ENCODE results near the gene TIGD1. TPM values are rescaled to one million over a fixed set of nuclear protein-coding genes. Genes with fewer than 3 reads are reported as not detected.

TIGD1 gene
- total RNA-seq, 4 donors from 2014 or later, result 4.6 to 16.3 (median 7.9) TPM

DNA sequence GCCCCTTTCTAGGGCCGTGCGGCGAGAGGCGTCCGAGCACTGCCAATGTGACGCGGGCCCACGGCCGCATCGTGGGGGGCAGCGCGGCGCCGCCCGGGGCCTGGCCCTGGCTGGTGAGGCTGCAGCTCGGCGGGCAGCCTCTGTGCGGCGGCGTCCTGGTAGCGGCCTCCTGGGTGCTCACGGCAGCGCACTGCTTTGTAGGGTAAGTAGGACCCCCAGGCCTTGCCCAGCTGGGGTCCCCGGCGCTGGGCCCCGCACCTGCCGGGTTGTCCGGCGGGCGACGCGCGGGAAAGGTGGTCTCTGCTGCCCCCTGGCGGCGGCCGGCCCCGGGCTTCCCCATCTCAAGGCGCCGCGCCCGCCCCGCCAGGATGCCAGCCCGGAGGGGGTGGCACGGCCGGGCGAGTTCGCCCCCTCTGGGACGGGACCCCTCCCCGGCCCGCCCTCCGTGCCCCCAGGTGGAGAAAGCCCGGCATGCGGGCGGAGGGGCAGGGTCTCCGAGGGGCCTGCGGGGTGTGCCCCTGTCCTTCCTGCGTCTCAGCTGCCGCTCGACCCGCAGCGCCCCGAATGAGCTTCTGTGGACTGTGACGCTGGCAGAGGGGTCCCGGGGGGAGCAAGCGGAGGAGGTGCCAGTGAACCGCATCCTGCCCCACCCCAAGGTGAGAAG, 28.3 kb downstream of the TIGD1 start:
- H3K27ac ChIP-seq, result no peak overlapping the region
- peaks cover 86% of the 10 kb centered on the region for H3K27me3 ChIP-seq
- TF ChIP-seq POLR2AphosphoS5 (IDR thresholded peaks at IDR 0.05), result no peak
- TF ChIP-seq POLR2A (IDR thresholded peaks at IDR 0.05), result no peak
- TF ChIP-seq EP300 (IDR thresholded peaks at IDR 0.05), result no peak
- TF ChIP-seq, protein P1, sequence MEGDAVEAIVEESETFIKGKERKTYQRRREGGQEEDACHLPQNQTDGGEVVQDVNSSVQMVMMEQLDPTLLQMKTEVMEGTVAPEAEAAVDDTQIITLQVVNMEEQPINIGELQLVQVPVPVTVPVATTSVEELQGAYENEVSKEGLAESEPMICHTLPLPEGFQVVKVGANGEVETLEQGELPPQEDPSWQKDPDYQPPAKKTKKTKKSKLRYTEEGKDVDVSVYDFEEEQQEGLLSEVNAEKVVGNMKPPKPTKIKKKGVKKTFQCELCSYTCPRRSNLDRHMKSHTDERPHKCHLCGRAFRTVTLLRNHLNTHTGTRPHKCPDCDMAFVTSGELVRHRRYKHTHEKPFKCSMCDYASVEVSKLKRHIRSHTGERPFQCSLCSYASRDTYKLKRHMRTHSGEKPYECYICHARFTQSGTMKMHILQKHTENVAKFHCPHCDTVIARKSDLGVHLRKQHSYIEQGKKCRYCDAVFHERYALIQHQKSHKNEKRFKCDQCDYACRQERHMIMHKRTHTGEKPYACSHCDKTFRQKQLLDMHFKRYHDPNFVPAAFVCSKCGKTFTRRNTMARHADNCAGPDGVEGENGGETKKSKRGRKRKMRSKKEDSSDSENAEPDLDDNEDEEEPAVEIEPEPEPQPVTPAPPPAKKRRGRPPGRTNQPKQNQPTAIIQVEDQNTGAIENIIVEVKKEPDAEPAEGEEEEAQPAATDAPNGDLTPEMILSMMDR (IDR thresholded peaks at IDR 0.05), result peak in 1 of 2 donors; percentile 96
- no CpG with 5 or more reads among the region's 66 CpGs for WGBS
- no peaks in the 10 kb centered on the region for H3K36me3 ChIP-seq
- no peak for DNase-seq (ENCODE audit: low spot score in 2 of 2)
- peak overlapping the region; percentile 28 for H3K4me3 ChIP-seq
- H3K4me1 ChIP-seq, result peaks cover 35% of the 10 kb centered on the region
- no peaks in the 10 kb centered on the region for H3K9me3 ChIP-seq

DNA sequence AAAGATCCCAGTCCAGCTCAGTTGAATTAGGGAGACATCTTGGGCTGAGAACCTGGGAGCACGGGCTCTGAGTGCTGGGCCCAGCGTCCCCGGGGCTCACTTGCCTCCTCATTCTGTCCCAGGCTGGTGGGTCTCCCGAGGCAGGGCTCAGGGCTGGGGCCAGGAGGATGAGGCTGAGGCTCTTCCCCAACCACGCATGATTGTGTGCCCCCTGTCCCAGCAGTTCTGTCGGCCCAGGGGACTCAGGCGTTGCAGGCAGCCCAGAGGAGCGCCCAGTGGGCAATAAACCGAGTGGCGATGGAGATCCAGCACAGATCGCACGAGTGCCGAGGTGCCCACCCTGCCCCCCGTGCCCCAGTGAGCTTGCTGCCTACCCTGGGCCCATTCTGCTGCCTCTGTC, 29.3 kb downstream of the TIGD1 start:
- Histone ChIP-seq H3K4me1 (peaks cover 35% of the 10 kb centered on the region), H3K27ac (no peak overlapping the region), H3K36me3 (no peaks in the 10 kb centered on the region), H3K27me3 (peaks cover 80% of the 10 kb centered on the region), H3K9me3 (no peaks in the 10 kb centered on the region), H3K4me3 (no peak overlapping the region)
- no peak for DNase-seq (ENCODE audit: low spot score in 2 of 2)
- TF ChIP-seq POLR2A (IDR thresholded peaks at IDR 0.05) (no peak), EP300 (IDR thresholded peaks at IDR 0.05) (no peak), POLR2AphosphoS5 (IDR thresholded peaks at IDR 0.05) (no peak)
- TF ChIP-seq, protein P1 (IDR thresholded peaks at IDR 0.05), result no peak
- 91% methylated on average over 11 of the region's 14 CpGs for WGBS

DNA sequence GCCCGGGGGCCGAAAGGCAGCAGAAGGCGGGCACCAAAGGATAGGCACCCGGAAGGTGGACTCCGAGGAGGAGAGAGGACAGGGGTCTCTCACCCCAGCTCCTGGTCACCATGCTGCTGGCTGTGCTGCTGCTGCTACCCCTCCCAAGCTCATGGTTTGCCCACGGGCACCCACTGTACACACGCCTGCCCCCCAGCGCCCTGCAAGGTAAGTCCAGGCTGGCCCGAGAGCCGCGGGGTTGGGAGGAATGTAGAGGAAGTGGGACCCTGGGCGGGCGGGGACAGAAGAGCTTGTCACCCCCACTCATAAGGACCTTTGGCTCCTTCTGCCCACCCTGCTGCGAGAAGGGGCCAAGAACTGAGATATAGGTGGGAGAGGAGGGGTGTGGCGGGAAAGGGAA, 29.9 kb downstream of the TIGD1 start:
- peaks cover 30% of the 10 kb centered on the region for H3K4me1 ChIP-seq

DNA sequence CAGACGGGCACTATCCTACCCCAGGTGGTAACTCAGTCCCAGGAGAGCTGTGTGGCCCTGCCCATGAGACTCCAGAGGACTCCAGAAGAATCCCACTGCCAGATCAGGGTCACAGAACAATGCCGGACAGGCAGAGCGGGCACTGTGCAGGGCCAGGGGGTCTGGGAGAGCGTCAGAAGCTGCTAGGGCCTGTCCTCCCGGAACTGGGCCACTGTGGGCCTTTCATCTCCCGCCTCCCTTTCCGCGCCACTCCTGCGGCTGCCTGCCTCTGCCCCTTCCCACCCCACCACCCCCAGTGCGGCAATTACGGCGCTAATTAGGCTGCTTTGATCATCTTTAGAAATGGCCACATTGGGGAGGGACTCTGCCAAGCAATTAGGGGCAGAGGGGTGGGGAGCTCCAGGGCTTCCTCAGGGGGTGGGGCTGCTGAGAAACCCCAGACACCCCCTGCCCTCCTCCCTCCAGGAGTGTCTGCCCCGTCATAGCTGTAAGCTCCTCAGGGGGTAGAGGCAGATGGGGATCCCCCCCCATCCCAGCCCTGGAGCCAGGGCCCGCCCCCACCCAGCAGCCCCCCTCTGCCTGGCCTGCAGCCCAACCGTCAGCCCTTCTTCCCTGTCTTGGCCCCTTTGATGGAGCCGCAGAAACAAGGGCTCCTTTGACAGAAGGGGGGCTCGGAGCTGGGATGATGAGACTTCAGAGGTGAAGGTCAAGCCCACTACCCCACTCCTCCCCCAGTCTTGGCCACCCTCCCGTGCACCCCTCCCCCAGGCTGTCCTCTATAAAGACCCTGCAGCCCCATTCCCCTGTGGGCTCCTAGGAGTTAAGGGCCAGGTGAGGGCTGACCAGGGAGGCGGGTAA, 30.5 kb downstream of the TIGD1 start, which contains the start of gene PRSS56:
TSS of gene PRSS56 (plus strand) at position 808 of the 858 bp plus-strand sequence. CDS start 211 bp downstream, outside the sequence.
- H3K27me3 ChIP-seq, result peaks cover 68% of the 10 kb centered on the region

More for the DNA sequence above, 29.9 kb downstream of the TIGD1 start:
- Histone ChIP-seq H3K27me3 (peaks cover 74% of the 10 kb centered on the region), H3K36me3 (no peaks in the 10 kb centered on the region), H3K9me3 (no peaks in the 10 kb centered on the region), H3K27ac (no peak overlapping the region), H3K4me3 (no peak overlapping the region)
- no peak for DNase-seq (ENCODE audit: low spot score in 2 of 2)
- WGBS, result 65% methylated on average over 15 of the region's 15 CpGs
- TF ChIP-seq, protein P1 (IDR thresholded peaks at IDR 0.05), result no peak

DNA sequence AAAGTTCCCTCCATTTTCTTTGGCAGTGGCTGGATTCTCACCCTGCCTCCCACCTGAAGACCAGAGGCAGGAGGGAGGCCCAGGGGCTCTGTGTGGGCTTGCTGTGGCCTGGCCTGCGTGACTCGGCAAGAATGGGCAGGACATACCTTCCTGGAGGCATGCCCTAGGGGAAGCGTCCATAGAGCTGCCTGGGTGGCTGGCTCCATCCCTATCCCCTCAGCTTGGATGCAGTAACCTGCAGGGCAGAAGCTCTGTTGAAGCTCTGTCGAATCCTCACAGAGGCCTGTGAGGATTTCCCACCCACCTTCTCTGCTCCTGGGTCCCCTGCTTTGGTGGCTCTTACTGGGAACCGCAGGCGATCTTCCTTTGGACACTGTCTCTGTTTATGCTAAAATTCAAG, 31.5 kb downstream of the TIGD1 start:
- Histone ChIP-seq H3K27ac (no peak overlapping the region), H3K4me1 (peaks cover 22% of the 10 kb centered on the region), H3K27me3 (peaks cover 58% of the 10 kb centered on the region), H3K4me3 (no peak overlapping the region), H3K9me3 (no peaks in the 10 kb centered on the region), H3K36me3 (no peaks in the 10 kb centered on the region)
- 83% methylated on average over 2 of the region's 6 CpGs for WGBS
- no peak for DNase-seq (ENCODE audit: low spot score in 2 of 2)
- TF ChIP-seq EP300 (IDR thresholded peaks at IDR 0.05), result no peak
- TF ChIP-seq, protein P1 (IDR thresholded peaks at IDR 0.05), result no peak

More for the DNA sequence above, 30.5 kb downstream of the TIGD1 start, which contains the start of gene PRSS56:
- 62% methylated on average over 18 of the region's 19 CpGs for WGBS
- peaks cover 28% of the 10 kb centered on the region for H3K4me1 ChIP-seq
- no peaks in the 10 kb centered on the region for H3K36me3 ChIP-seq
- no peak within 1 kb of the TSS for H3K27ac ChIP-seq
- no peak for DNase-seq (ENCODE audit: low spot score in 2 of 2)
- TF ChIP-seq POLR2A (IDR thresholded peaks at IDR 0.05) (no peak), POLR2AphosphoS5 (IDR thresholded peaks at IDR 0.05) (no peak)
- H3K4me3 ChIP-seq, result no peak within 1 kb of the TSS
- no peaks in the 10 kb centered on the region for H3K9me3 ChIP-seq
